ENCODE data around the gene PSEN2.

PSEN2 gene

GRCh38 chr1:226888021-226888420, 17.6 kb downstream of the PSEN2 start:
- DNase-seq = no peak

GRCh38 chr1:226888816-226889215, 18.4 kb downstream of the PSEN2 start:
- DNase-seq = no peak

- DNase-seq = no peak
Observed at GRCh38 chr1:226889616-226890330, 19.4 kb downstream of the PSEN2 start.

GRCh38 chr1:226890331-226891108, 20.1 kb downstream of the PSEN2 start:
- no peak for DNase-seq

- DNase-seq = no peak
Observed at GRCh38 chr1:226891346-226891745, 20.9 kb downstream of the PSEN2 start.

GRCh38 chr1:226891846-226892523, 21.6 kb downstream of the PSEN2 start:
- no peak for DNase-seq

- DNase-seq = no peak
Observed at GRCh38 chr1:226892524-226892875, 22.1 kb downstream of the PSEN2 start.

- no peak for DNase-seq
Observed at GRCh38 chr1:226893936-226894335, 23.5 kb downstream of the PSEN2 start.

- DNase-seq = no peak
Observed at GRCh38 chr1:226894826-226895225, 24.4 kb downstream of the PSEN2 start.

- DNase-seq = no peak
Observed at GRCh38 chr1:226895644-226896043, 25.2 kb downstream of the PSEN2 start.

GRCh38 chr1:226898246-226898645, 27.8 kb downstream of the PSEN2 start:
- no peak for DNase-seq

- no peak for DNase-seq
Observed at GRCh38 chr1:226901421-226901820, 31.0 kb downstream of the PSEN2 start.

GRCh38 chr1:226902601-226903000, 32.2 kb downstream of the PSEN2 start:
- DNase-seq = no peak

- DNase-seq = no peak
Observed at GRCh38 chr1:226903819-226904716, 33.7 kb downstream of the PSEN2 start.

GRCh38 chr1:226904772-226905171, 34.4 kb downstream of the PSEN2 start:
- DNase-seq = no peak

GRCh38 chr1:226908419-226908818, 38.0 kb downstream of the PSEN2 start:
- DNase-seq = no peak

- DNase-seq = no peak
Observed at GRCh38 chr1:226908913-226909312, 38.5 kb downstream of the PSEN2 start.

GRCh38 chr1:226912587-226913176, 42.3 kb downstream of the PSEN2 start:
- DNase-seq = peak; percentile 52

- DNase-seq = no peak
Observed at GRCh38 chr1:226915672-226915995, 45.2 kb downstream of the PSEN2 start.

- no peak for DNase-seq
Observed at GRCh38 chr1:226916497-226916896, 46.1 kb downstream of the PSEN2 start.

GRCh38 chr1:226919587-226919986, 49.2 kb downstream of the PSEN2 start:
- no peak for DNase-seq

- no peak for DNase-seq
Observed at GRCh38 chr1:226919995-226920394, 49.6 kb downstream of the PSEN2 start.

GRCh38 chr1:226920446-226920894, 50.1 kb downstream of the PSEN2 start:
- DNase-seq = no peak
